Trophoblast cell (in vitro differentiated cells and primary cell): Measurements from ENCODE around the gene GRB10.
"Not testable (repeated sequence)": the region's sequence is repeated elsewhere in the genome, so short reads cannot be mapped to it uniquely, and the experiment has no call there.

ENCODE experiments used
- DNase-seq, 2 donors: peaks; one replicate each; pipeline ENCODE4 v3.0.0-alpha.2; 2016
- H2AFZ ChIP-seq: 2 replicates; pipeline ENCODE4 v1.6.1; 2013; ENCODE audit warnings: low read length, moderate library complexity, mild to moderate bottlenecking; ENCODE audit not compliant: insufficient read depth, poor library complexity
- H2AK5ac ChIP-seq: 2 replicates; pipeline ENCODE4 v1.6.1; 2013; ENCODE audit warnings: mild to moderate bottlenecking, low read length
- H2BK120ac ChIP-seq: 2 replicates; pipeline ENCODE4 v1.6.1; 2013; ENCODE audit warnings: low read length, mild to moderate bottlenecking, moderate library complexity; ENCODE audit not compliant: insufficient read depth, poor library complexity
- H2BK12ac ChIP-seq: 2 replicates; pipeline ENCODE4 v1.6.1; 2013; ENCODE audit warnings: mild to moderate bottlenecking, low read length, moderate library complexity
- H2BK5ac ChIP-seq: 2 replicates; pipeline ENCODE4 v1.6.1; 2013; ENCODE audit warnings: low read length, low read depth, moderate library complexity, mild to moderate bottlenecking; ENCODE audit not compliant: poor library complexity
- H3K14ac ChIP-seq: 2 replicates; pipeline ENCODE4 v1.6.1; 2013; ENCODE audit warnings: mild to moderate bottlenecking, low read length
- H3K18ac ChIP-seq: 2 replicates; pipeline ENCODE4 v1.6.1; 2013; ENCODE audit warnings: mild to moderate bottlenecking, low read length
- H3K23ac ChIP-seq: 2 replicates; pipeline ENCODE4 v1.6.1; 2013; ENCODE audit warnings: low read length
- H3K27ac ChIP-seq: 2 replicates; pipeline ENCODE4 v1.5.1; 2013; ENCODE audit warnings: low read depth, mild to moderate bottlenecking, inconsistent platforms, low read length, moderate library complexity
- H3K27me3 ChIP-seq: 2 replicates; pipeline ENCODE4 v1.6.1; 2013; ENCODE audit warnings: inconsistent platforms, mild to moderate bottlenecking, low read length, moderate library complexity; ENCODE audit not compliant: insufficient read depth
- H3K36me3 ChIP-seq, 2 experiments: 1 replicate in 1 of 2; 2 replicates in 1 of 2; pipeline ENCODE4 v1.6.1; 2013; ENCODE audit warnings: low read length in 2 of 2, mild to moderate bottlenecking in 2 of 2, moderate library complexity in 1 of 2; ENCODE audit not compliant: insufficient read depth in 2 of 2, control insufficient read depth in 1 of 2
- H3K4ac ChIP-seq: 2 replicates; pipeline ENCODE4 v1.6.1; 2013; ENCODE audit warnings: low read depth, mild to moderate bottlenecking, low read length, moderate library complexity
- H3K4me1 ChIP-seq, 2 experiments: 1 replicate in 1 of 2; 2 replicates in 1 of 2; pipeline ENCODE4 v1.6.1; 2013; ENCODE audit warnings: low read length in 2 of 2, mild to moderate bottlenecking in 2 of 2, moderate library complexity in 1 of 2; ENCODE audit not compliant: insufficient read depth in 2 of 2, control insufficient read depth in 1 of 2
- H3K4me2 ChIP-seq: 2 replicates; pipeline ENCODE4 v1.6.1; 2013; ENCODE audit warnings: inconsistent platforms, mild to moderate bottlenecking, low read length, moderate library complexity
- H3K4me3 ChIP-seq: 2 replicates; pipeline ENCODE4 v1.5.1; 2013; ENCODE audit warnings: mild to moderate bottlenecking, low read depth, low read length, inconsistent platforms
- H3K79me1 ChIP-seq: one replicate; pipeline ENCODE4 v1.6.1; 2013; ENCODE audit warnings: low read length
- H3K79me2 ChIP-seq: 2 replicates; pipeline ENCODE4 v1.6.1; 2013; ENCODE audit warnings: low read length, mild to moderate bottlenecking; ENCODE audit not compliant: control insufficient read depth, insufficient read depth, poor library complexity
- H3K9ac ChIP-seq: 2 replicates; pipeline ENCODE4 v1.6.1; 2013; ENCODE audit warnings: mild to moderate bottlenecking, low read length
- H3K9me3 ChIP-seq: 2 replicates; pipeline ENCODE4 v1.6.1; 2013; ENCODE audit warnings: low read depth, mild to moderate bottlenecking, control low read depth, inconsistent platforms, low read length; ENCODE audit not compliant: insufficient read depth
- H4K12ac ChIP-seq: 2 replicates; pipeline ENCODE4 v1.6.1; 2013; ENCODE audit warnings: low read depth, mild to moderate bottlenecking, low read length, moderate library complexity
- H4K8ac ChIP-seq: 2 replicates; pipeline ENCODE4 v1.6.1; 2013; ENCODE audit warnings: low read depth, mild to moderate bottlenecking, low read length, moderate library complexity
- H4K91ac ChIP-seq: one replicate; pipeline ENCODE4 v1.6.1; 2013; ENCODE audit warnings: low read depth, mild to moderate bottlenecking, low read length, moderate library complexity
- WGBS: extraction: QIAGEN DNeasy Blood & Tissue Kit; methylation state at CpG from one replicate; pipeline ENCODE4 v1.1.7; 2013; ENCODE audit warnings: missing lambda C conversion rate; ENCODE audit not compliant: insufficient read length, insufficient coverage; ENCODE audit errors: extremely low coverage; 5-methylcytosine and 5-hydroxymethylcytosine counted together

The GRB10 gene

GRCh38 chr7:50576388-50576787, 206.3 kb downstream of the GRB10 start:
- not testable (repeated sequence) for H3K9me3 ChIP-seq, DNase-seq, H3K4me3 ChIP-seq, H3K79me1 ChIP-seq, H3K4me1 ChIP-seq, H3K9ac ChIP-seq, H3K23ac ChIP-seq, H2AK5ac ChIP-seq, H3K4ac ChIP-seq, H4K8ac ChIP-seq, H2BK5ac ChIP-seq, H3K18ac ChIP-seq, H4K12ac ChIP-seq, H3K27me3 ChIP-seq, H3K36me3 ChIP-seq, H2BK120ac ChIP-seq, H3K4me2 ChIP-seq, H2BK12ac ChIP-seq, H4K91ac ChIP-seq, H3K27ac ChIP-seq, H2AFZ ChIP-seq, H3K14ac ChIP-seq, H3K79me2 ChIP-seq
- no CpG with 5 or more reads among the region's 6 CpGs for WGBS

- no CpG with 5 or more reads among the region's 6 CpGs for WGBS
- no peaks in the 10 kb centered on the region for H3K27me3 ChIP-seq
- H2BK5ac ChIP-seq: no peak overlapping the region
- H3K14ac ChIP-seq: no peak overlapping the region
- no peak overlapping the region for H3K27ac ChIP-seq
- no peak overlapping the region for H4K8ac ChIP-seq
- H3K4me1 ChIP-seq: no peaks in the 10 kb centered on the region
- no peak overlapping the region for H3K4me3 ChIP-seq
- H3K36me3 ChIP-seq: no peaks in the 10 kb centered on the region
- no peak overlapping the region for H4K12ac ChIP-seq
- no peak overlapping the region for H3K4ac ChIP-seq
- H3K18ac ChIP-seq: no peak overlapping the region
- DNase-seq: no peak
- H3K9ac ChIP-seq: no peak overlapping the region
- no peak overlapping the region for H4K91ac ChIP-seq
- no peak overlapping the region for H2BK12ac ChIP-seq
- peaks cover 2% of the 10 kb centered on the region for H3K9me3 ChIP-seq
- H2AFZ ChIP-seq: no peak overlapping the region
- no peak overlapping the region for H2AK5ac ChIP-seq
- H3K23ac ChIP-seq: no peak overlapping the region
- H3K79me1 ChIP-seq: no peaks in the 10 kb centered on the region
- no peak overlapping the region for H2BK120ac ChIP-seq
- H3K79me2 ChIP-seq: no peaks in the 10 kb centered on the region
- H3K4me2 ChIP-seq: no peak overlapping the region
These were observed 214.9 kb downstream of the GRB10 start for GRCh38 chr7:50567715-50568261.

GRCh38 chr7:50565977-50566376, 216.7 kb downstream of the GRB10 start:
- H3K23ac ChIP-seq: no peak overlapping the region
- H2BK12ac ChIP-seq: no peak overlapping the region
- H3K9ac ChIP-seq: no peak overlapping the region
- H3K79me1 ChIP-seq: no peaks in the 10 kb centered on the region
- no peak overlapping the region for H3K4ac ChIP-seq
- no peak overlapping the region for H3K4me2 ChIP-seq
- H2AK5ac ChIP-seq: no peak overlapping the region
- H2BK5ac ChIP-seq: no peak overlapping the region
- no CpG with 5 or more reads among the region's 5 CpGs for WGBS
- no peak overlapping the region for H2AFZ ChIP-seq
- peaks cover 4% of the 10 kb centered on the region for H3K9me3 ChIP-seq
- H3K18ac ChIP-seq: no peak overlapping the region
- H3K14ac ChIP-seq: no peak overlapping the region
- no peak overlapping the region for H4K8ac ChIP-seq
- no peak overlapping the region for H4K91ac ChIP-seq
- no peaks in the 10 kb centered on the region for H3K36me3 ChIP-seq
- H3K27ac ChIP-seq: no peak overlapping the region
- no peaks in the 10 kb centered on the region for H3K79me2 ChIP-seq
- H3K4me1 ChIP-seq: no peaks in the 10 kb centered on the region
- H4K12ac ChIP-seq: no peak overlapping the region
- no peak overlapping the region for H2BK120ac ChIP-seq
- no peak overlapping the region for H3K4me3 ChIP-seq
- no peak for DNase-seq
- no peaks in the 10 kb centered on the region for H3K27me3 ChIP-seq

- Histone ChIP-seq H3K4ac (no peak overlapping the region), H3K4me1 (no peaks in the 10 kb centered on the region), H4K12ac (no peak overlapping the region), H3K36me3 (no peaks in the 10 kb centered on the region), H2BK12ac (no peak overlapping the region), H3K27ac (no peak overlapping the region), H3K4me2 (no peak overlapping the region), H4K91ac (no peak overlapping the region), H3K4me3 (no peak overlapping the region), H2AFZ (no peak overlapping the region), H3K27me3 (no peaks in the 10 kb centered on the region), H4K8ac (no peak overlapping the region), H3K9ac (no peak overlapping the region), H3K18ac (no peak overlapping the region), H2BK5ac (no peak overlapping the region), H3K79me2 (no peaks in the 10 kb centered on the region), H2BK120ac (no peak overlapping the region), H3K79me1 (no peaks in the 10 kb centered on the region), H3K14ac (no peak overlapping the region), H2AK5ac (no peak overlapping the region), H3K23ac (no peak overlapping the region), H3K9me3 (peaks cover 4% of the 10 kb centered on the region)
- no peak for DNase-seq
- WGBS: no CpG with 5 or more reads among the region's 2 CpGs
These were observed 217.2 kb downstream of the GRB10 start for GRCh38 chr7:50565559-50565916.
